Stomach (tissue), 9 donors: Measurements from ENCODE around the gene PAK5. TPM values are rescaled to one million over a fixed set of nuclear protein-coding genes. Genes with fewer than 3 reads are reported as not detected.

ENCODE experiments used
- DNase-seq, 2 donors: peaks; one replicate each; pipeline versions ENCODE4 v3.0.0 to v3.0.0-alpha.2; 2013 to 2019
- H3K27ac ChIP-seq, 5 donors: fragments of 200-600 bp in 4 of 5; sonication (generic) in 4 of 5; one replicate each; pipeline ENCODE4 v1.5.1; 2013 to 2019; ENCODE audit warnings: mild to moderate bottlenecking in 1 of 5, moderate library complexity in 1 of 5
- H3K27me3 ChIP-seq, 3 donors: fragments of 200-600 bp; sonication (generic); one replicate each; pipeline ENCODE4 v1.5.1; 2017 to 2019; ENCODE audit warnings: mixed run types in 1 of 3
- H3K36me3 ChIP-seq, 4 donors: fragments of 200-600 bp; sonication (generic); 1 replicate in 3 of 4; 2 replicates in 1 of 4; pipeline ENCODE4 v1.5.1; 2016 to 2019
- H3K4me1 ChIP-seq, 4 donors: fragments of 200-600 bp; sonication (generic); one replicate each; pipeline ENCODE4 v1.5.1; 2016 to 2019
- H3K4me3 ChIP-seq, 4 donors: fragments of 200-600 bp; sonication (generic) in 3 of 4; one replicate each; pipeline ENCODE4 v1.5.1; 2016 to 2019; ENCODE audit warnings: mild to moderate bottlenecking in 1 of 4
- H3K9me3 ChIP-seq, 4 donors: fragments of 200-600 bp; sonication (generic); one replicate each; pipeline ENCODE4 v1.5.1; 2016 to 2019
- EP300 ChIP-seq: sonication (generic); formaldehyde crosslinking; IDR thresholded peaks from one replicate; pipeline ENCODE4 v1.6.1; 2017; ENCODE audit warnings: antibody characterized with exemption
- POLR2A ChIP-seq, 4 donors: fragments of 450-650 bp; IDR thresholded peaks; one replicate each; pipeline ENCODE4 v1.6.1; 2016; ENCODE audit warnings: antibody characterized with exemption in 4 of 4, control low read depth in 2 of 4, mild to moderate bottlenecking in 1 of 4, moderate library complexity in 1 of 4
- POLR2AphosphoS5 ChIP-seq, 3 donors: sonication (generic); formaldehyde crosslinking; IDR thresholded peaks; one replicate each; pipeline ENCODE4 v1.6.1; 2016; ENCODE audit warnings: antibody characterized with exemption in 3 of 3
- WGBS, 5 donors: extraction: QIAGEN DNeasy Blood & Tissue Kit in 3 of 5; methylation state at CpG; one replicate each; pipeline versions ENCODE4 v1.1.5 to v1.1.7; 2013 to 2018; 5-methylcytosine and 5-hydroxymethylcytosine counted together
- intact Hi-C: fragments of 100-400 bp; cut with DNase I; formaldehyde crosslinking; loops from one replicate; pipeline ENCODE4 v1.15.1; 2023; ENCODE audit warnings: low total_unique reads
- polyA plus RNA-seq, 3 donors: library from polyadenylated mRNA; stranded (reverse); fragments of 200-250 nt; gene quantifications; one replicate each; pipeline ENCODE4 v1.2.3, GENCODE V29; 2013
- total RNA-seq, 5 donors: library from RNA; depleted of rRNA; stranded (reverse); fragments of >200 nt; gene quantifications; one replicate each; pipeline versions ENCODE4 v1.1.0 to v1.2.3, GENCODE V29; 2014 to 2016
- TF ChIP-seq, protein P1 (sequence below), 7 experiments: fragments of 450-650 bp in 4 of 7; fragments of 200-600 bp in 3 of 7; sonication (generic) in 3 of 7; IDR thresholded peaks; one replicate each; pipeline ENCODE4 v1.5.1; 2016 to 2019; ENCODE audit warnings: antibody characterized with exemption in 7 of 7, control low read depth in 2 of 7, mild to moderate bottlenecking in 1 of 7
- donor health status: healthy with polysubstance abuse.
- donor health status: Bipolar disorder and iron deficiency.
- donor health status: healthy.

Gene PAK5
- total and polyA plus RNA-seq, 8 donors: under 0.01 to 0.92 (median 0.35) TPM; not detected in 3

DNA sequence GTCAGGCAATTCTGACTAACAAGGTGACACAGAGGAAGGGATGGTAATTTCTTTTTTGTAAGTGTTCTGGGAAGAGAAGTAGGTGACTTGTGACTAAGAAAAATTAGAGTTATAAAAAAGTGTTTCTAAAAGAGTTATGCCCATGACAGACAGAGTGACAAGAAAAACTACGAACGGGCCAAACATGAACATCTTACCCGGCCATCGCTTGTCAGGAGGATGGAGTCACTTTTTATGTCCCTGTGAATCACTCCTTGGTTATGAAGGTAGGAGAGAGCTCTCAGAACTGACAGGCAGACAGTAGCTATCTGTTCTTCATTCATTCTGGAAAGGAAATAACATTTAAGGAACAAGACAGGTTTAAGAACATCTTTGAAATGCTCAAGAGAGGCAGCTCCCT lies 281.5 kb downstream of the PAK5 start:
- TF ChIP-seq EP300: no peak
- TF ChIP-seq, protein P1, sequence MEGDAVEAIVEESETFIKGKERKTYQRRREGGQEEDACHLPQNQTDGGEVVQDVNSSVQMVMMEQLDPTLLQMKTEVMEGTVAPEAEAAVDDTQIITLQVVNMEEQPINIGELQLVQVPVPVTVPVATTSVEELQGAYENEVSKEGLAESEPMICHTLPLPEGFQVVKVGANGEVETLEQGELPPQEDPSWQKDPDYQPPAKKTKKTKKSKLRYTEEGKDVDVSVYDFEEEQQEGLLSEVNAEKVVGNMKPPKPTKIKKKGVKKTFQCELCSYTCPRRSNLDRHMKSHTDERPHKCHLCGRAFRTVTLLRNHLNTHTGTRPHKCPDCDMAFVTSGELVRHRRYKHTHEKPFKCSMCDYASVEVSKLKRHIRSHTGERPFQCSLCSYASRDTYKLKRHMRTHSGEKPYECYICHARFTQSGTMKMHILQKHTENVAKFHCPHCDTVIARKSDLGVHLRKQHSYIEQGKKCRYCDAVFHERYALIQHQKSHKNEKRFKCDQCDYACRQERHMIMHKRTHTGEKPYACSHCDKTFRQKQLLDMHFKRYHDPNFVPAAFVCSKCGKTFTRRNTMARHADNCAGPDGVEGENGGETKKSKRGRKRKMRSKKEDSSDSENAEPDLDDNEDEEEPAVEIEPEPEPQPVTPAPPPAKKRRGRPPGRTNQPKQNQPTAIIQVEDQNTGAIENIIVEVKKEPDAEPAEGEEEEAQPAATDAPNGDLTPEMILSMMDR (IDR thresholded peaks at IDR 0.05): no peak
- TF ChIP-seq POLR2A (IDR thresholded peaks at IDR 0.05): no peak
- TF ChIP-seq POLR2AphosphoS5 (IDR thresholded peaks at IDR 0.05): no peak
- H3K27me3 ChIP-seq: no peaks in the 10 kb centered on the region
- no peak overlapping the region for H3K27ac ChIP-seq
- H3K36me3 ChIP-seq: no peaks in the 10 kb centered on the region
- no peaks in the 10 kb centered on the region for H3K4me1 ChIP-seq
- H3K4me3 ChIP-seq: no peak overlapping the region
- H3K9me3 ChIP-seq: peaks cover 0 to 6% (median 3%) of the 10 kb centered on the region in 4 donors
- 89 to 98% (median 96%) methylated on average over 4 of the region's 4 CpGs for WGBS, 5 donors
- DNase-seq: no peak
- intact Hi-C loops: no loop called here

DNA sequence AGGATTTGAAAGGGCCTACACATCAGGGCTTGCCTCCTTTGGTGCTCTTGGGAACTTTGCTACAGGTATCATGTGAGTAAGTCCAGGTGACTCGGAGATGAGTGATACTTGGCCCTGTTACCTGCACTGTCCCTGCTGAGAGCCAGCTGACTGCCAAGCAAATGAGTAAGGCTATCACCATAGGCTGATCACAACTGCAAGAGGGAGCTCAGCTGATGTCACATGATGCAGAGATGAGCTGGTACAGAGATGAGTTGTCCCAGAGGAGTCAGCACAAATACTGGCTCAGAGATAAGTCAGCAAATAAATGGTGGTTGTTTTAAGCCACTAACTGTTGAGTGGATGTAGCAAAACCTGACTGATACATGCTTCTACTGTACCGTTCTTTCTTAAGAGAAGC lies 283.1 kb downstream of the PAK5 start:
- DNase-seq: no peak
- Histone ChIP-seq H3K4me1 (no peaks in the 10 kb centered on the region), H3K27me3 (no peaks in the 10 kb centered on the region), H3K4me3 (no peak overlapping the region), H3K36me3 (no peaks in the 10 kb centered on the region), H3K9me3 (peaks cover 0 to 6% (median 3%) of the 10 kb centered on the region in 4 donors), H3K27ac (no peak overlapping the region)
- intact Hi-C loops: no loop called here
- TF ChIP-seq, protein P1 (IDR thresholded peaks at IDR 0.05): no peak
- TF ChIP-seq EP300 (no peak), POLR2AphosphoS5 (IDR thresholded peaks at IDR 0.05) (no peak), POLR2A (IDR thresholded peaks at IDR 0.05) (no peak)
- 81 to 94% (median 85%) methylated on average over 2 of the region's 2 CpGs for WGBS, 5 donors

DNA sequence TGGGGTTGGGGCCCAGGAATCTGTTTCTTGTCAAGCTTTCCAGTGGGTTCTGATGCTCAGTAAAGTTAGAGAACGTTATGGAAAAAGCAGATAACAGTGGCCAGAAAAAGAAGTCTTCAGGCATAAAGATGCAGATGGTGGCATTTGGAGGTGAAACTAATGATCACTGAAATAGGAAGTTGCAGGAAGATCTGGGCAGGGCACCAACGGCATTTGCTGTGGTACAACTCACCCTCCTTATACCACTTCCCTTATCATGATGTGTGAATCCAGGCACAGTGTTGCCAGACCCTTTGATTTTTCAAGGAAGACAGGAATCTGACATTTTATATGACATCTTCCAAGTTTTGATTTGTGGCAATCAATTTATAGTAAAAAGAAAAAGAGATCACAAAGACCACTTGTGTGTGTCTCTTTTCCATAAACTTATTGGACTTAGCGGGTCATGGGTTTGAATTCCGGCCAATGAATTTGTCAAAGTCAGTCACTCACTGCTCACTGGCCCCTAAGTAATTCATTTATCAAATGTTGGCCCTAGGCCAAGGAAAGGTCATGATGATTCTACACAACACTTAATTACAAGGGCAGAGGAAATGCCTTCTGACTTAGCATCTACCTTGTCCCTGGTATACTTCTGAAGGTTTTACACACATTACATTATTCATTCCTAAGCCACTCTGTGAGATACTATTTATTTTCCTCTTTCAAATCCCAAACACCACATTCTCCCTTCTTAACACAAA lies 286.9 kb downstream of the PAK5 start:
- 65 to 75% (median 71%) methylated on average over 4 of the region's 4 CpGs for WGBS, 5 donors
- DNase-seq: no peak
- no peak overlapping the region for H3K27ac ChIP-seq
- TF ChIP-seq, protein P1 (IDR thresholded peaks at IDR 0.05): no peak
- TF ChIP-seq EP300: no peak
- no peak for TF ChIP-seq POLR2AphosphoS5 (IDR thresholded peaks at IDR 0.05)
- TF ChIP-seq POLR2A (IDR thresholded peaks at IDR 0.05): no peak
- peaks cover 0 to 6% (median 3%) of the 10 kb centered on the region in 4 donors for H3K9me3 ChIP-seq
- H3K36me3 ChIP-seq: no peaks in the 10 kb centered on the region
- no peak overlapping the region for H3K4me3 ChIP-seq
- no peaks in the 10 kb centered on the region for H3K27me3 ChIP-seq
- intact Hi-C loops: no loop called here
- H3K4me1 ChIP-seq: no peaks in the 10 kb centered on the region

DNA sequence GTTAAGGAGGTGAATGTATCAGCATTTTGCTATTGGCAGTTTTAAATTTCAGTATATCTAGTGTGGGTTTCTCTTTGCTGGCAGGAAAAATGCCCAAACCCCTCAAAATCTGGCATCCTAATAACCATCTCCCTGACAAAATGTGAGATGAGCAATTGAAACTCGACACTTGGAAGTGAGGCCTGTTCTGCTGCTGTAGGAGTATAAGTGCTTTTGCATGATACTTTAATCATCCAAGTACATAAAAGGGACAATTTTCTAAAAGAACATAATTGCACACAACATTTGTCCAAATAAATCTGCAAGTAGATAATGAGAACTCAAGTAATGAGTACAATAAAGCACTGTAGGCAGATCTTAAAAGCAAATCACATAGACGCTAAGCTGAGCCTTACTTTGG lies 288.0 kb downstream of the PAK5 start:
- DNase-seq: no peak
- TF ChIP-seq EP300: no peak
- no peak for TF ChIP-seq POLR2AphosphoS5 (IDR thresholded peaks at IDR 0.05)
- TF ChIP-seq, protein P1 (IDR thresholded peaks at IDR 0.05): no peak
- no peak for TF ChIP-seq POLR2A (IDR thresholded peaks at IDR 0.05)
- no peak overlapping the region for H3K27ac ChIP-seq
- WGBS, 5 donors: 80 to 93% (median 87%) methylated on average over 2 of the region's 2 CpGs
- H3K27me3 ChIP-seq: no peaks in the 10 kb centered on the region
- intact Hi-C loops: no loop called here
- H3K4me3 ChIP-seq: no peak overlapping the region
- H3K9me3 ChIP-seq: peaks cover 0 to 6% (median 3%) of the 10 kb centered on the region in 4 donors
- no peaks in the 10 kb centered on the region for H3K4me1 ChIP-seq
- no peaks in the 10 kb centered on the region for H3K36me3 ChIP-seq
